HepG2 (cell line): ENCODE data around the gene GTF2H4. TPM values are rescaled to one million over a fixed set of nuclear protein-coding genes. Genes with fewer than 3 reads are reported as not detected.

Experiments
- EEA1 ChIP-seq: sonication (generic); formaldehyde crosslinking; IDR thresholded peaks from 2 replicates; pipeline ENCODE4 v1.5.1; 2020; ENCODE audit warnings: mild to moderate bottlenecking, missing genetic modification reagents, borderline replicate concordance
- HOXA9 ChIP-seq: sonication (generic); formaldehyde crosslinking; IDR thresholded peaks from 2 replicates; pipeline ENCODE4 v1.8.1; 2022; ENCODE audit warnings: missing genetic modification reagents, mild to moderate bottlenecking, moderate library complexity, borderline replicate concordance
- JUNB ChIP-seq: sonication (generic); formaldehyde crosslinking; IDR thresholded peaks from 2 replicates; pipeline ENCODE4 v1.8.0; 2022; ENCODE audit warnings: missing genetic modification reagents, mild to moderate bottlenecking, borderline replicate concordance
- MBD4 ChIP-seq: IDR thresholded peaks from 2 replicates; pipeline ENCODE4 v1.6.1; 2012; ENCODE audit warnings: low read length, inconsistent platforms, borderline replicate concordance
- MTA1 ChIP-seq: sonication (generic); formaldehyde crosslinking; IDR thresholded peaks from 2 replicates; pipeline ENCODE4 v1.4.0; 2020; ENCODE audit warnings: missing genetic modification reagents, mild to moderate bottlenecking, borderline replicate concordance
- MYNN ChIP-seq: sonication (generic); formaldehyde crosslinking; IDR thresholded peaks from 2 replicates; pipeline ENCODE4 v1.4.0; 2020; ENCODE audit warnings: mild to moderate bottlenecking, low read depth, missing genetic modification reagents
- RARG ChIP-seq: sonication (generic); formaldehyde crosslinking; IDR thresholded peaks from 2 replicates; pipeline ENCODE4 v1.4.0; 2020; ENCODE audit warnings: low read depth, mild to moderate bottlenecking, missing genetic modification reagents
- TBX2 ChIP-seq: sonication (generic); formaldehyde crosslinking; IDR thresholded peaks from 2 replicates; pipeline ENCODE4 v1.5.0; 2020; ENCODE audit warnings: missing genetic modification reagents, mild to moderate bottlenecking, borderline replicate concordance
- TEAD3 ChIP-seq: optimal IDR thresholded peaks from 2 replicates; pipeline ENCODE3; 2016; ENCODE audit warnings: borderline replicate concordance
- ZNF274 ChIP-seq: sonication (generic); formaldehyde crosslinking; IDR thresholded peaks from 2 replicates; pipeline ENCODE4 v1.5.1; 2020; ENCODE audit warnings: mild to moderate bottlenecking, missing genetic modification reagents
- ZNF414 ChIP-seq: sonication (generic); formaldehyde crosslinking; IDR thresholded peaks from 2 replicates; pipeline ENCODE4 v1.5.0; 2020; ENCODE audit warnings: missing genetic modification reagents
- ZNF563 ChIP-seq: sonication (generic); formaldehyde crosslinking; IDR thresholded peaks from 2 replicates; pipeline ENCODE4 v1.8.0; 2022; ENCODE audit warnings: mild to moderate bottlenecking, moderate library complexity, missing genetic modification reagents
- ZSCAN12 ChIP-seq: sonication (generic); formaldehyde crosslinking; IDR thresholded peaks from 2 replicates; pipeline ENCODE4 v1.9.0; 2021; ENCODE audit warnings: mild to moderate bottlenecking, missing genetic modification reagents
- polyA plus RNA-seq, 8 experiments: library from polyadenylated mRNA; depleted of rRNA in 3 of 8; stranded (reverse) in 7 of 8; unstranded in 1 of 8; fragments of >200 nt; fragmentation: Illumina TruSeq in 4 of 8; extraction: Trizol in 4 of 8; gene quantifications; 2 replicates each; pipeline versions ENCODE4 v1.2.1 to v1.2.3, GENCODE V29; 2011 to 2016; ENCODE audit warnings: low read depth in 4 of 8, missing spikeins in 1 of 8, mixed read lengths in 1 of 8; ENCODE audit not compliant: insufficient read depth in 1 of 8
- total RNA-seq, 5 experiments: library from RNA; depleted of rRNA; stranded (reverse); fragments of >200 nt; fragmentation: Illumina TruSeq; extraction: Trizol; gene quantifications; 2 replicates each; pipeline ENCODE4 v1.2.3, GENCODE V29; 2016; ENCODE audit warnings: low read depth in 1 of 5
- TF ChIP-seq, protein P1 (sequence below): sonication (generic); formaldehyde crosslinking; IDR thresholded peaks from 2 replicates; pipeline ENCODE4 v1.4.0; 2020; ENCODE audit warnings: mild to moderate bottlenecking, missing genetic modification reagents, borderline replicate concordance
- TF ChIP-seq, protein P2 (sequence below): sonication (generic); formaldehyde crosslinking; IDR thresholded peaks from 2 replicates; pipeline ENCODE4 v1.8.1; 2023; ENCODE audit warnings: mild to moderate bottlenecking, inconsistent platforms, moderate library complexity, missing genetic modification reagents, borderline replicate concordance
- TF ChIP-seq, protein P3 (sequence below): IDR thresholded peaks from 2 replicates; pipeline ENCODE4 v1.6.1; 2016; ENCODE audit warnings: low read depth, missing genetic modification reagents, missing compliant biosample characterization

The GTF2H4 gene
- total and polyA plus RNA-seq, 2 of the 13 experiments (the other 11 are each of a cell fraction or from before 2014, with no cell fraction given), result 15.9 to 49.3 TPM

- TF ChIP-seq, protein P1, sequence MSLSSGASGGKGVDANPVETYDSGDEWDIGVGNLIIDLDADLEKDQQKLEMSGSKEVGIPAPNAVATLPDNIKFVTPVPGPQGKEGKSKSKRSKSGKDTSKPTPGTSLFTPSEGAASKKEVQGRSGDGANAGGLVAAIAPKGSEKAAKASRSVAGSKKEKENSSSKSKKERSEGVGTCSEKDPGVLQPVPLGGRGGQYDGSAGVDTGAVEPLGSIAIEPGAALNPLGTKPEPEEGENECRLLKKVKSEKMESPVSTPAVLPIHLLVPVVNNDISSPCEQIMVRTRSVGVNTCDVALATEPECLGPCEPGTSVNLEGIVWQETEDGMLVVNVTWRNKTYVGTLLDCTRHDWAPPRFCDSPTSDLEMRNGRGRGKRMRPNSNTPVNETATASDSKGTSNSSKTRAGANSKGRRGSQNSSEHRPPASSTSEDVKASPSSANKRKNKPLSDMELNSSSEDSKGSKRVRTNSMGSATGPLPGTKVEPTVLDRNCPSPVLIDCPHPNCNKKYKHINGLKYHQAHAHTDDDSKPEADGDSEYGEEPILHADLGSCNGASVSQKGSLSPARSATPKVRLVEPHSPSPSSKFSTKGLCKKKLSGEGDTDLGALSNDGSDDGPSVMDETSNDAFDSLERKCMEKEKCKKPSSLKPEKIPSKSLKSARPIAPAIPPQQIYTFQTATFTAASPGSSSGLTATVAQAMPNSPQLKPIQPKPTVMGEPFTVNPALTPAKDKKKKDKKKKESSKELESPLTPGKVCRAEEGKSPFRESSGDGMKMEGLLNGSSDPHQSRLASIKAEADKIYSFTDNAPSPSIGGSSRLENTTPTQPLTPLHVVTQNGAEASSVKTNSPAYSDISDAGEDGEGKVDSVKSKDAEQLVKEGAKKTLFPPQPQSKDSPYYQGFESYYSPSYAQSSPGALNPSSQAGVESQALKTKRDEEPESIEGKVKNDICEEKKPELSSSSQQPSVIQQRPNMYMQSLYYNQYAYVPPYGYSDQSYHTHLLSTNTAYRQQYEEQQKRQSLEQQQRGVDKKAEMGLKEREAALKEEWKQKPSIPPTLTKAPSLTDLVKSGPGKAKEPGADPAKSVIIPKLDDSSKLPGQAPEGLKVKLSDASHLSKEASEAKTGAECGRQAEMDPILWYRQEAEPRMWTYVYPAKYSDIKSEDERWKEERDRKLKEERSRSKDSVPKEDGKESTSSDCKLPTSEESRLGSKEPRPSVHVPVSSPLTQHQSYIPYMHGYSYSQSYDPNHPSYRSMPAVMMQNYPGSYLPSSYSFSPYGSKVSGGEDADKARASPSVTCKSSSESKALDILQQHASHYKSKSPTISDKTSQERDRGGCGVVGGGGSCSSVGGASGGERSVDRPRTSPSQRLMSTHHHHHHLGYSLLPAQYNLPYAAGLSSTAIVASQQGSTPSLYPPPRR (CRISPR knock-in tag), result no peak
- TF ChIP-seq HOXA9 (CRISPR knock-in tag), result no peak
- peak; percentile 66 for TF ChIP-seq TEAD3 (CRISPR knock-in tag)
- no peak for TF ChIP-seq JUNB (CRISPR knock-in tag)
- TF ChIP-seq MBD4, result no peak
- peak; percentile 47; the same call in 1 of the 2 replicates for TF ChIP-seq MTA1 (CRISPR knock-in tag)
- no peak for TF ChIP-seq MYNN
- 0 out of 2 replicates have a peak, but pooled peaks have one; percentile 9 for TF ChIP-seq ZNF274
- peak; percentile 59; the same call in 1 of the 2 replicates for TF ChIP-seq ZNF414
- no peak for TF ChIP-seq RARG (CRISPR knock-in tag)
- TF ChIP-seq, protein P2, sequence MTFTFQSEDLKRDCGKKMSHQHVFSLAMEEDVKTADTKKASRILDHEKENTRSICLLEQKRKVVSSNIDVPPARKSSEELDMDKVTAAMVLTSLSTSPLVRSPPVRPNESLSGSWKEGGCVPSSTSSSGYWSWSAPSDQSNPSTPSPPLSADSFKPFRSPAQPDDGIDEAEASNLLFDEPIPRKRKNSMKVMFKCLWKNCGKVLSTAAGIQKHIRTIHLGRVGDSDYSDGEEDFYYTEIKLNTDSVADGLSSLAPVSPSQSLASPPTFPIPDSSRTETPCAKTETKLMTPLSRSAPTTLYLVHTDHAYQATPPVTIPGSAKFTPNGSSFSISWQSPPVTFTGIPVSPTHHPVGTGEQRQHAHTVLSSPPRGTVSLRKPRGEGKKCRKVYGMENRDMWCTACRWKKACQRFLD (CRISPR knock-in tag), result no peak
- TF ChIP-seq, protein P3, sequence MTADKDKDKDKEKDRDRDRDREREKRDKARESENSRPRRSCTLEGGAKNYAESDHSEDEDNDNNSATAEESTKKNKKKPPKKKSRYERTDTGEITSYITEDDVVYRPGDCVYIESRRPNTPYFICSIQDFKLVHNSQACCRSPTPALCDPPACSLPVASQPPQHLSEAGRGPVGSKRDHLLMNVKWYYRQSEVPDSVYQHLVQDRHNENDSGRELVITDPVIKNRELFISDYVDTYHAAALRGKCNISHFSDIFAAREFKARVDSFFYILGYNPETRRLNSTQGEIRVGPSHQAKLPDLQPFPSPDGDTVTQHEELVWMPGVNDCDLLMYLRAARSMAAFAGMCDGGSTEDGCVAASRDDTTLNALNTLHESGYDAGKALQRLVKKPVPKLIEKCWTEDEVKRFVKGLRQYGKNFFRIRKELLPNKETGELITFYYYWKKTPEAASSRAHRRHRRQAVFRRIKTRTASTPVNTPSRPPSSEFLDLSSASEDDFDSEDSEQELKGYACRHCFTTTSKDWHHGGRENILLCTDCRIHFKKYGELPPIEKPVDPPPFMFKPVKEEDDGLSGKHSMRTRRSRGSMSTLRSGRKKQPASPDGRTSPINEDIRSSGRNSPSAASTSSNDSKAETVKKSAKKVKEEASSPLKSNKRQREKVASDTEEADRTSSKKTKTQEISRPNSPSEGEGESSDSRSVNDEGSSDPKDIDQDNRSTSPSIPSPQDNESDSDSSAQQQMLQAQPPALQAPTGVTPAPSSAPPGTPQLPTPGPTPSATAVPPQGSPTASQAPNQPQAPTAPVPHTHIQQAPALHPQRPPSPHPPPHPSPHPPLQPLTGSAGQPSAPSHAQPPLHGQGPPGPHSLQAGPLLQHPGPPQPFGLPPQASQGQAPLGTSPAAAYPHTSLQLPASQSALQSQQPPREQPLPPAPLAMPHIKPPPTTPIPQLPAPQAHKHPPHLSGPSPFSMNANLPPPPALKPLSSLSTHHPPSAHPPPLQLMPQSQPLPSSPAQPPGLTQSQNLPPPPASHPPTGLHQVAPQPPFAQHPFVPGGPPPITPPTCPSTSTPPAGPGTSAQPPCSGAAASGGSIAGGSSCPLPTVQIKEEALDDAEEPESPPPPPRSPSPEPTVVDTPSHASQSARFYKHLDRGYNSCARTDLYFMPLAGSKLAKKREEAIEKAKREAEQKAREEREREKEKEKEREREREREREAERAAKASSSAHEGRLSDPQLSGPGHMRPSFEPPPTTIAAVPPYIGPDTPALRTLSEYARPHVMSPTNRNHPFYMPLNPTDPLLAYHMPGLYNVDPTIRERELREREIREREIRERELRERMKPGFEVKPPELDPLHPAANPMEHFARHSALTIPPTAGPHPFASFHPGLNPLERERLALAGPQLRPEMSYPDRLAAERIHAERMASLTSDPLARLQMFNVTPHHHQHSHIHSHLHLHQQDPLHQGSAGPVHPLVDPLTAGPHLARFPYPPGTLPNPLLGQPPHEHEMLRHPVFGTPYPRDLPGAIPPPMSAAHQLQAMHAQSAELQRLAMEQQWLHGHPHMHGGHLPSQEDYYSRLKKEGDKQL (CRISPR knock-in tag), result no peak
- TF ChIP-seq TBX2 (CRISPR knock-in tag), result 0 out of 2 replicates have a peak, but pooled peaks have one; percentile 9
- no peak for TF ChIP-seq ZSCAN12 (CRISPR knock-in tag)
- 0 out of 2 replicates have a peak, but pooled peaks have one; percentile 5 for TF ChIP-seq ZNF563 (CRISPR knock-in tag)
- TF ChIP-seq EEA1 (CRISPR knock-in tag), result peak; percentile 65; the same call in 1 of the 2 replicates
Observed at GRCh38 chr6:30882204-30882758, 25.7 kb upstream of the GTF2H4 start (continued).
